Smooth muscle cell (in vitro differentiated cells): ENCODE results near the gene ARMCX4. TPM values are rescaled to one million over a fixed set of nuclear protein-coding genes. Genes with fewer than 3 reads are reported as not detected.

Experiments used
- DNase-seq: peaks from one replicate; lab custom pipeline; 2025; ENCODE audit not compliant: unreplicated experiment; lab: John Stamatoyannopoulos, UW
- H2AFZ ChIP-seq: fragments of 200-600 bp; sonication (generic); 2 replicates; pipeline ENCODE4 v1.6.0; 2016; ENCODE audit warnings: antibody characterized with exemption, low read depth, mild to moderate bottlenecking
- H3F3A ChIP-seq: fragments of 200-600 bp; sonication (generic); 2 replicates; pipeline ENCODE4 v1.6.0; 2017; ENCODE audit warnings: antibody characterized with exemption, low read depth
- H3K27ac ChIP-seq: fragments of 200-600 bp; sonication (generic); 2 replicates; pipeline ENCODE4 v1.5.1; 2016; ENCODE audit warnings: low read depth, mild to moderate bottlenecking
- H3K27me3 ChIP-seq: fragments of 200-600 bp; sonication (generic); 2 replicates; pipeline ENCODE4 v1.6.1; 2016; ENCODE audit warnings: low read depth, mild to moderate bottlenecking
- H3K36me3 ChIP-seq: fragments of 200-600 bp; sonication (generic); 2 replicates; pipeline ENCODE4 v1.5.1; 2016; ENCODE audit warnings: low read depth
- H3K4me1 ChIP-seq: fragments of 200-600 bp; sonication (generic); 2 replicates; pipeline ENCODE4 v1.5.1; 2016; ENCODE audit warnings: low read depth
- H3K4me2 ChIP-seq: fragments of 200-600 bp; sonication (generic); 2 replicates; pipeline ENCODE4 v1.6.0; 2016; ENCODE audit warnings: mild to moderate bottlenecking
- H3K4me3 ChIP-seq: fragments of 200-600 bp; sonication (generic); 2 replicates; pipeline ENCODE4 v1.5.1; 2016; ENCODE audit warnings: mild to moderate bottlenecking
- H3K79me2 ChIP-seq: fragments of 200-600 bp; sonication (generic); 2 replicates; pipeline ENCODE4 v1.6.0; 2016; ENCODE audit warnings: low read depth, mild to moderate bottlenecking
- H3K9ac ChIP-seq: fragments of 200-600 bp; sonication (generic); 2 replicates; pipeline ENCODE4 v1.6.0; 2016; ENCODE audit warnings: low read depth
- H3K9me3 ChIP-seq: fragments of 200-600 bp; sonication (generic); replicated peaks from 2 replicates; pipeline ENCODE4 v1.5.1; 2016; ENCODE audit warnings: low read depth
- H4K20me1 ChIP-seq: fragments of 200-600 bp; sonication (generic); 2 replicates; pipeline ENCODE4 v1.6.0; 2016; ENCODE audit warnings: low read depth
- WGBS: methylation state at CpG from one replicate; pipeline ENCODE4 v1.1.7; 2016; ENCODE audit warnings: low lambda C conversion rate; 5-methylcytosine and 5-hydroxymethylcytosine counted together
- polyA plus RNA-seq: library from polyadenylated mRNA; unstranded; fragments of >200 nt; fragmentation: Nextera tagmentation; extraction: Ambion mirVana; gene quantifications from 2 replicates; pipeline ENCODE4 v1.2.1, GENCODE V29; 2016
- total RNA-seq: library from RNA; depleted of rRNA; stranded (reverse); fragments of >200 nt; gene quantifications from 2 replicates; pipeline ENCODE4 v1.2.3, GENCODE V29; 2014
- TF ChIP-seq, protein P1 (sequence below): fragments of 200-600 bp; sonication (generic); IDR thresholded peaks from 2 replicates; pipeline ENCODE4 v1.5.1; 2017; ENCODE audit warnings: borderline replicate concordance, mild to moderate bottlenecking, antibody characterized with exemption; ENCODE audit not compliant: insufficient read depth, poor library complexity, severe bottlenecking

ARMCX4 gene
- 3.7 and 6.8 TPM in 2 replicates for total RNA-seq
- 4.5 and 4.8 TPM in 2 replicates for polyA plus RNA-seq

DNA sequence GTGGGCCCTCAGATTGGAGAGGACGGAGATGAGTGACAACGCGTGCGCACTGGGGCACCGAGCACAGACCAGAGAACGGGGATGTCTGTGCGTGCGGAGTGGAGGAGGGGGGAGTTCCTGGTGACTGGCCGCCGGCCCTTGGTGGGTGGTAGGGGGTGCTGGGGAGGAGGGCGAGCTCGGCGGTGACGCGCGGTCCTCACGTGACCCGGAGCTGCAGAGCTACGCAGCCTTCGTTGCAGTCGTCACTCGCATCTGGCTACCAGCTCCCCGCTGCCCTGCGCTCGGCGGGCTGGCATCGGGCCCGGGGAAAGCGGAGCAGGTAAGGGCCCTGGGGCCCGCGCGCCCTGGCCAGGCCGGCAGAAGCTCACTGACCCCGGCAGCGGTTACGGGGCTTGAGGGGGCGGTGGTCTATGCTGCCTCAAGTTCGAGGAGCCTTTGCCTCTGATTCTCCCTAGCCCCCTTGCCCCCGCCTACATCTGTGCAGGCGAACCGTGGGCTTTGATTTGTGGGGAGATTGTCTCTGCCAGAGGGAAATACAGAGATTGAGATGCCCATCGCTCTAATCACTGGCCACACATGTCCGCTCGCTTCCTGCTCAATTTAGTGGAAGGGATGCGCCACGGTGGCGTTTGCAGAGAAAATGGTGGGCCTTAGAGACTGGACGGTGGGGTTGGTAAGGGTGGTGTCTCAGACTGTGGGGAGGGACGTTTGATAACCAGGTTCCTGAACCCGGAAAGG is at the start of gene ARMCX4:
ARMCX4 (plus strand) TSS at position 245 of the 738 bp plus-strand sequence. CDS start 3,134 bp downstream, outside the sequence.
- Histone ChIP-seq H2AFZ (no peak within 1 kb of the TSS), H4K20me1 (no peaks in the 10 kb centered on the region), H3K9ac (peak within 1 kb of the TSS; percentile 71), H3K27me3 (no peaks in the 10 kb centered on the region), H3K4me3 (peak within 1 kb of the TSS; percentile 60), H3K9me3 (no peaks in the 10 kb centered on the region), H3K4me2 (peak within 1 kb of the TSS; percentile 80), H3K27ac (peak within 1 kb of the TSS; percentile 28), H3K36me3 (no peaks in the 10 kb centered on the region), H3K79me2 (no peaks in the 10 kb centered on the region), H3F3A (no peaks in the 10 kb centered on the region), H3K4me1 (no peaks in the 10 kb centered on the region)
- 32% methylated on average over 38 of the region's 50 CpGs for WGBS
- TF ChIP-seq, protein P1, sequence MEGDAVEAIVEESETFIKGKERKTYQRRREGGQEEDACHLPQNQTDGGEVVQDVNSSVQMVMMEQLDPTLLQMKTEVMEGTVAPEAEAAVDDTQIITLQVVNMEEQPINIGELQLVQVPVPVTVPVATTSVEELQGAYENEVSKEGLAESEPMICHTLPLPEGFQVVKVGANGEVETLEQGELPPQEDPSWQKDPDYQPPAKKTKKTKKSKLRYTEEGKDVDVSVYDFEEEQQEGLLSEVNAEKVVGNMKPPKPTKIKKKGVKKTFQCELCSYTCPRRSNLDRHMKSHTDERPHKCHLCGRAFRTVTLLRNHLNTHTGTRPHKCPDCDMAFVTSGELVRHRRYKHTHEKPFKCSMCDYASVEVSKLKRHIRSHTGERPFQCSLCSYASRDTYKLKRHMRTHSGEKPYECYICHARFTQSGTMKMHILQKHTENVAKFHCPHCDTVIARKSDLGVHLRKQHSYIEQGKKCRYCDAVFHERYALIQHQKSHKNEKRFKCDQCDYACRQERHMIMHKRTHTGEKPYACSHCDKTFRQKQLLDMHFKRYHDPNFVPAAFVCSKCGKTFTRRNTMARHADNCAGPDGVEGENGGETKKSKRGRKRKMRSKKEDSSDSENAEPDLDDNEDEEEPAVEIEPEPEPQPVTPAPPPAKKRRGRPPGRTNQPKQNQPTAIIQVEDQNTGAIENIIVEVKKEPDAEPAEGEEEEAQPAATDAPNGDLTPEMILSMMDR = no peak
- DNase-seq = peak; percentile 33

DNA sequence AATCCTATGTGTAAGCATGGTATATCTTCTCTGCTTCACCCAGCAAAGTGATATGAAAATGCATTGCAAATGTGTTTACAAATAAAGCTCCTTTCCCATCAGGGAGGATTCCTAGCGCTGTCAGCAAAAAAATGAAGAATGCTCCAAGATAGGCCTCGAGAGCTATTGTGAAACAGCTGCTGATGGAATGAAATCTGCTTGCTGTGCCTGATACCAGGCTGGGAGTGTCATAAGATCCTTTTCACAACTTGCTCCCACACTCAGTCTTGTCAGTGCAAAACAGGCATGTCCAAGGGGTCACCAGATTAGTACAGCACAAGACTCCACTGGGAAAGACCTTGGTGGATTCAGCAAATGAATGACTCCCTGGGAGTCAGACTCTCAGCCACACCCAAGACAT is 43.2 kb upstream of the ARMCX4 start:
- Histone ChIP-seq H3K9ac (no peak overlapping the region), H3K4me1 (no peaks in the 10 kb centered on the region), H3K27ac (no peak overlapping the region), H2AFZ (no peak overlapping the region), H3K36me3 (no peaks in the 10 kb centered on the region), H3F3A (no peaks in the 10 kb centered on the region), H3K9me3 (no peaks in the 10 kb centered on the region), H3K4me2 (no peak overlapping the region), H3K4me3 (no peak overlapping the region), H3K27me3 (no peaks in the 10 kb centered on the region), H3K79me2 (no peaks in the 10 kb centered on the region), H4K20me1 (no peaks in the 10 kb centered on the region)
- no peak for DNase-seq
- WGBS = 42% methylated on average over 2 of the region's 2 CpGs
- TF ChIP-seq, protein P1 = no peak

DNA sequence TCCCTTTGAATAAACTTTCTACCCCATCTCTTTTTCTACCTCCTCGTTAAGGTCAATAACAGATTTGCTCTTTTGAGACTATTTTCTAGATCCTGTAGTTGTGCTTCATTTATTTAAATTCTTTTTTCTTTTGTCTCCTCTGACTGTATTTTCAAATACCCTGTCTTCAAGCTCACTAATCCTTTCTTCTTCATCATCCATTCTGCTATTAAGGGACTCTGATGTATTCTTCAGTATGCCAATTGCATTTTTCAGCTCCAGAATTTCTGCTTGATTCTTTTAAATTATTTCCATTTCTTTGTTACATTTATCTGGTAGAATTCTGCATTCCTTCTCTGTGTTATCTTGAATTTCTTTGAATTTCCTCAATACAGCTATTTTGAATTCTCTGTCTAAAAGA is 36.0 kb upstream of the ARMCX4 start:
- no peak overlapping the region for H3K4me2 ChIP-seq
- H4K20me1 ChIP-seq = no peaks in the 10 kb centered on the region
- no peaks in the 10 kb centered on the region for H3K79me2 ChIP-seq

More for the DNA sequence above, 36.0 kb upstream of the ARMCX4 start:
- TF ChIP-seq, protein P1 = no peak
- H3K36me3 ChIP-seq = no peaks in the 10 kb centered on the region
- WGBS = 96% methylated on average over 1 of the region's 1 CpG
- no peaks in the 10 kb centered on the region for H3F3A ChIP-seq
- no peak overlapping the region for H3K9ac ChIP-seq
- no peak overlapping the region for H3K27ac ChIP-seq
- H3K4me1 ChIP-seq = no peaks in the 10 kb centered on the region
- no peak overlapping the region for H3K4me3 ChIP-seq
- no peaks in the 10 kb centered on the region for H3K9me3 ChIP-seq
- H3K27me3 ChIP-seq = no peaks in the 10 kb centered on the region
- DNase-seq = no peak
- no peak overlapping the region for H2AFZ ChIP-seq
